HG03460 (cell line): Measurements from ENCODE around the gene PDCD2L.
"Not testable (repeated sequence)": the region's sequence is repeated elsewhere in the genome, so short reads cannot be mapped to it uniquely, and the experiment has no call there.

ENCODE experiments used
- ATAC-seq: cut with Tn5 transposase; IDR thresholded peaks from one replicate; pipeline ENCODE4 v1.9.1; 2021; ENCODE audit not compliant: unreplicated experiment

The PDCD2L gene

GRCh38 chr19:34461375-34462100, 57.3 kb downstream of the PDCD2L start:
- no peak for ATAC-seq

GRCh38 chr19:34464785-34465184, 60.6 kb downstream of the PDCD2L start:
- ATAC-seq = not testable (repeated sequence)

GRCh38 chr19:34468409-34468808, 64.2 kb downstream of the PDCD2L start:
- ATAC-seq = no peak

GRCh38 chr19:34469026-34469425, 64.8 kb downstream of the PDCD2L start:
- not testable (repeated sequence) for ATAC-seq

GRCh38 chr19:34471906-34472700, 67.9 kb downstream of the PDCD2L start:
- ATAC-seq = no peak

- no peak for ATAC-seq
Measured at GRCh38 chr19:34474233-34474989, 70.2 kb downstream of the PDCD2L start.

GRCh38 chr19:34475026-34475974, 71.1 kb downstream of the PDCD2L start:
- no peak for ATAC-seq
